GM19238 (cell line): Measurements from ENCODE around the gene DTYMK.
A peak's percentile ranks its signal among the peaks of the same experiment; 100 is the strongest.

ENCODE experiments used
- DNase-seq: peaks from one replicate; pipeline ENCODE4 v3.0.0; 2011; ENCODE audit warnings: low spot score; ENCODE audit not compliant: insufficient read length

DTYMK gene

DNA sequence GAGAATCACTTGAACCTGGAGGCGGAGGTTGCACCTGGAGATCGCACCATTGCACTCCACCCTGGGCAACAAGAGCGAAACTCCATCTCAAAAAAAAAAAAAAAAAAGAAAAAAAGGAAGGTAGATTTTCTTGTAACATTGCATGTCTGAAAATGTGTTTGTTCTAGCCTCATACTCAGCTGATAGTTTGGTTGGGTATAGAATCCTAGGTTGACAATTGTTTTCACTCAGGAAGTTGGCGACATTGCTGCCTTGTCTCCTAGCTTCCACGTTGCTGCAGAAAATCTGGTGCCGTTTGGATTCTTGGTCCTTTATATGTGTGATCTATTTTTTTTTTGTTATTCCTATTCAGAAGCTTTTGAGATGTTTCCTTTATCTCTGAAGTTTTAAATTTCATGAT, 19.9 kb upstream of the DTYMK start:
- no peak for DNase-seq

DNA sequence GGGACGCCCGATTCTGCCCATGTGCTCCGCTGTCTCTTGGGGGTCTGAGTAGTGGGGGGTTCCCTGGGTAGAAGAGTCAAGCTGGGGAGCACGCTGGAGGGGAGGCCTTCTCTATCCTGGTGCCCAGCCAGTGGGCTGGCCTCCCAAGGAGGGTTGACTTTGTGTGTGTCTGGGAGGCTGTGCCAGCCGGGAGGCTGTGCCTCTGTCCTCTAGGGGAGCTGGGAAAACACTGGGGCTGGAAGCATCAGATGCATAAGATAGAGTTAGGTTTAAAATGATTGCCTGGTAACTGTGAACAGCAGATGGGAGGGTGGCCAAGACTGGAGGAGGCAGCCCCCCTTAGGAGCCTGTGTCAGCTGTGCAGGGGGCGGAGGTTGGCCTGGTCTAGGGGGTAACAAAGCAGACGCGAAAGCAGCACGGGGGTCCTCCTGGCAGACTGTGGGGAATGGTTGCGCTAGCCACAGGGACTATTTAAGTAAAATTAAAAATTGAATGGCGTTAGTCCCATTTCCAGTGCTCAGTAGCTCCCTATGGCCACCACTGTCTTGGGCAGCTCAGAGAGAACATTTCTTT, 16.5 kb upstream of the DTYMK start:
- no peak for DNase-seq

DNA sequence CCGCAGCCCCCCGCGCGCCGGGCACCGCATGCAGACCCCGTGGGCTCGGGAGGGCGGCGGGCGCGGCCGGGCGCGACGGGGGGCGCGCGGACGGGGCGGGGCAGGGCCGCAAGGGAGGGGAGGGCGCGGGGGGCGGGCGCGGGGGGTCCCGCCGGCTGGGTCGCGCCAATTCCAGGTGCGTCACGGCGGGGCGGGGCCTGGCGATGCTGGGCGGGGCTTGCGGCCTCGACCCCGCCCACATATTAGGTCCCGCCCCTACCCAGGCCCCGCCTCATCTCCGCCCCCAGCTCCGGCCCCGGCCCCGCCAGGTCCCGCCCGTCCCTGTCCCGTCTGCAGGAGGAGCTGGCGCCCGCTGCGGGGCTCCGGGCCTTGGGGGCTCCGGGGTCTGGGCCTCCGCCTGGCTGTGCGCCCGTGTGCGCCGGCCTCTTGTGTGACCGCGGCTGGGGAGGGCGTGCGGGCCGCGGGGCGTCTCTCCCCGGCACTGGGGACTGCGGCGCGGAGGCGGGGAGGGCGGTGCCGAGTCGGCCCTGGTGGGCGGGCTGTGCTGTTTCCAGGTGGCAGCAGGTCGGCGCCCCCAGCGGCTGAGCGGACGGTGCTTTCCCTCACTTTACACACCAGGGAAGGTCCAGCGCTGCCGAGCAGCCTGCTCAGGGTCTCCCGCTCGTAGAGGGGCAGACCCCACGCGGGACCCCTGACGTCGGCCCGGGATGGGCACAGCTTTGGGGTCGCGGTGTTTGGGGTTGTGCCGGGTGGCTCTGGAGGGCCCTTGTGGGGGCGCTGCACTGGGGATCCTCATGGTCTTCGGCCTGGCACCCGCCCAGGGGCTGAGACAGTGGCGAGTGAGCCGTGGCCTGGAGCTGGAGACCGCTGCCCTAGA, 15.8 kb upstream of the DTYMK start:
- peak; percentile 93 for DNase-seq

DNA sequence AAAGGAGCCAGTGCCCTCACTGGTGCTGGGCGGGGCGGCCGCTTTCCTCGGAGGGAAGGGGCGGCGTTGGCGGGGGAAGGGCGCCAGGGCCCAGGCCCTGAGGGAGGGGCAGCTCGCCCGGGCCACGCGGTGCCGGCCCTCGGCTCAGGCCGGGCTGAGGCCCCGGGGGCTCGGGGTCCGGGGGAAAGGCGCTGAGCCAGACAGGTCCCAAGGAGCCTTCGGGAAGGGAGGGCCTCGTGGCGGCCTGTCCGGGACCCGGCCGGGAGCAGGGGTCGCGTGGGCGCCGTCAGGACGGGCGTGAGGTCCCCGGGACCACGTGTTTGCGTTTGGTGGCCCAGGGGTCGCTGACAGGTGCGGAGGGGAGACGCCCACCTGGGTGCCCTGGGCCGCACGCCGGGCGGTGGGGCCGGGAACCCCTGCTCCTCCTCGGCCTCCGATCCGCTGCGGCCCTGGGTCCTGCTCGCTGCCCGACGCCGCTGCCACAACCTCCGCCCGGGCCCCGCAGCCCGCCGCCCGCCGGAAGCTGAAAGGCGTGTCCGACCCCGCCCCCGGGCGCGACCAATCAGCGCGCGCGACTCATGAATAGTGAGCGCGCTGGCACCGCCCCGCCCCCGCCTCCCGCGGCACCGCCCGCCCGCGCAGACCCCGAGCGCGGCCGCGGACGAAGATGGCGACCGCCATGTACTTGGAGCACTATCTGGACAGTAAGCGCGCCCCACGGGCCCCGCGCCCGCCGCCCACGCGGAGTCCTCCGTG, 15.0 kb upstream of the DTYMK start, which contains the start of gene ING5:
Gene ING5, plus strand, starts transcription at position 641 of the 756 bp plus-strand sequence. Its CDS starts 27 bp downstream, at position 668.
- DNase-seq: peak; percentile 85

DNA sequence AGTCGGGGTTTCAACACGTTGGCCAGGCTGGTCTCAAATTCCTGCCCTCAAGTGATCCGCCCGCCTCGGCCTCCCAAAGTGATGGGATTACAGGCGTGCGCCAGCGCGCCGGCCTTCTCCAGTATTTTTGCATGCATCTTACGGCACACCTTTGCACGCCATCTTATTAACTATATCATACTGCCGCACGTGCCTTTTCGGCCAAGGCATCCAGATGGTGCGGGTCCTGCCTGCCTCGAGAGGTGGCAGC, 14.5 kb upstream of the DTYMK start:
- DNase-seq: no peak

DNA sequence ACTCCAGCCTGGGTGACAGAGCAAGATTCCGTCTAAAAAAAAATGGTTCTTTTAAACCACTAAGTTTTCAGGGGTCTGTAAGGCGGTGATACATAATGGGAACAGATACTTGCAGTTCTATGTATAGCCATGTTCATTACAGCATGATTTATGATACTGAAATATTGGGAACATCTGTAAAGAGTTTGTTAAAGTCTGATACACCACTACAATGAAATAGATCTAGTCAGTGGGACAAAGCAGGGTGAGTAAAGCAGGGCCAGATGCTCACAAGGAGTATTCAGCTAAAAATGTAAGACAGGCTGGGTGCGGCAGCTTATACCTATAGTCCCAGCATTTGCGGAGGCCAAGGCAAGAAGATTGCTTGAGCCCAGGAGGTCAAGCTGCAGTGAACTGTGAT, 9.0 kb upstream of the DTYMK start:
- no peak for DNase-seq

DNA sequence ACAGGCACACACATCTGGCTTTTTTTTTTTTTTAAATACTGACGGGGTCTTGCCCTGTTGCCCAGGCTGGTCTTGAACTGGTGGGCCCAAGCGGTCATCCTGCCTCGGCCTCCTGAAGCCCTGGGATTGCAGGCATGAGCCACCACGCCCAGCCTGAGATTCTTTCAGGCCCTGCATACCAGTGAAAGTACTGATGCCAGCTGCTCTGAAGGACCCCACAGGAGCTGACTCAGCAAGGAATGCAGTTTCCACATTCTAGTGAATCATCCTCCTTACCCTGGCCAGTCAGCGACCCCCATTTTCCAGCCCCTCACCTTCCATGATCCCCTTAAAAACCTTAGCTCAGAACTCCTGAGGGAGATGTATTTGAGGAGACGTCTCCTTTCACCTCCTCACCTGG, 5.8 kb upstream of the DTYMK start:
- DNase-seq: no peak

DNA sequence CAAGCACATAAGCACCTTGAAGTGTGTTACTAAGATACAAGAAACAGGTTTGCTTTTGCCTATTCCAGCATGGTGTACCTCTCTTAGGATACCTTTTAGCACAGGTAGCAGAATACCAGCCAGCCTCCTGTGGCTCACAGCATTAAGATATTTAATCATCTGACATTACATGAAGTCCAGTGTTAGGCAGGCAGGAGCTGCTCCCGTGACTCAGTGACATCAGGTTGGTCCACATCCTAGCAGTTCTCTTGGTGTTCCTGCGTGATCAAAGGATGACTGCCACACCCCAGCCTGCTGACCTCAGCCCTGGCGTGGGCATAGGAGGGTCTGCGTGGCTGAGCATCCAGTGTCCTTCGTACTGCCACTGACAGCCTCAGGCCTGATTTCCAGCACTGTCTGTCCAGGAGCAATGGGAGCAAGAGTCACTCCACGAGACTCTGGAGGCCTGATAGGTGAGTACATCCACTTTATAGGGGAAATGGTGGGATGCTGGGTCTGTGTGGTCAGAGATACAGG, 3.6 kb upstream of the DTYMK start:
- DNase-seq: no peak

DNA sequence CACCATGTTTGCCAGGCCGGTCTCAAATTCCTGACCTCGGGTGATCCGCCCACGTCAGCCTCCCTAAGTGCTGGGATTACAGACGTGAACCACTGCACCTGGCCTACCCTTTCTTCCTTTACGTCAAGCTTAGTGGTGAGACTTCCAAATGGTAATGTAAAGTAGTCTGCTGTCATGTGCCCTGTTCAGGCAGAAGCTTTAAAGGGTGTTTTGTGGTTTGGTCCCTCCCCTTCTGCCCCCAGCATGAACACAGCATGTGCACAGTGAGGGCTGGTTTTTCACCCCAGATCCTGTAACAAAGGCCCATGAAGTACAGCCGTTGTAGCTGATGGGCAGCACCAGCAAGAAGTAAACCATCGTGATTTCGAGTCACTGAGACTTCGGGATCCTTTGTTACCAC, 2.7 kb upstream of the DTYMK start:
- DNase-seq: no peak

DNA sequence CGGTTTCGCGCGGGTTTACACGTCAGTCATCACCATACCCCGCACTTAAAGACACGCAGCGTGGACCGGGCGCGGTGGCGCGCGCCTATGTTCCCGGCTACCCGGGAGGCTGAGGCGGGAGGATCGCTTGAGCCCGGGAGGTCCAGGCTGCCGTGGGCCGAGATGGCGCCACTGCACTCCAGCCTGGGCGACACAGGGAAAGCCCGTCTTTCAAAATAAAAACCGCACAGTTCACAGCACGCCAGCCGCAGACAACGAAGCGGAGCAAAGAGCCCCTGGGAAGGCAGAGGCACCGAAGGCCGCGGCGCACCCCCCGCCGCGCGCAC, 328 bp downstream of the DTYMK start:
- no peak for DNase-seq

DNA sequence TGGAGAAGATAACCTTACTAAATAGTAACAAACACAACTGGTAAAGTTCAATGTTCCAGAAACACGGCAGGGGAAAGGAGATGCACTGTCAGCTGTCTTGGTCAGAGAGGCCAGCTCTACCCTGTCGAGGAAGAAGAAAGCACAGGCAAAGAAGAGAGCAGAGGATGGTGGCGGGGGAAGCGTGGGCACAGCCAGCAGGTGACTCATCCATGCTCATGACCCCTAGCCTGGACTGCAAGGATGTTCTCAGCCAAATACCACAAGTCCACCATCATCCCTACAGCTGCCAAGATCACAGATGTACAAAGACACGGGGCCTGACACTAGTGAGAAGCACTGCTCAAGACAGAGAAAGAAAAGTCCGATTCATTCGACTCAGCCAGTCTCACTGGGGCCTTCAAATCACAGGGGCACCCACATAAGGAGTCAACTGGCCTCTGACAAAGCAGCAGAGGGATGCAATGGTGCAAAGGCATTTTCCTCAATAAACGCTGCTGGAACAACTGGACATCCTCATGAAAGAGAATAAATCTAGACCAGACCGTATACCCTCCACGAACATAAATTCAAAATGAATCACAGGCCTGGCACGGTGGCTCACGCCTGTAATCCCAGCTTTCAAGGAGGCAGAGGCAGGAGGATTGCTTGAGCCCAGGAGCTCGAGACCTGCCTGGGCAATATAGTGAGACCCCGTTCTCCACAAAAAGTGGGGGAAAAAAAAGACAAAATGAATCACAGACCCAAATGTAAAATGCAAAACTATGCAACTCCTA, 5.6 kb downstream of the DTYMK start:
- DNase-seq: no peak

DNA sequence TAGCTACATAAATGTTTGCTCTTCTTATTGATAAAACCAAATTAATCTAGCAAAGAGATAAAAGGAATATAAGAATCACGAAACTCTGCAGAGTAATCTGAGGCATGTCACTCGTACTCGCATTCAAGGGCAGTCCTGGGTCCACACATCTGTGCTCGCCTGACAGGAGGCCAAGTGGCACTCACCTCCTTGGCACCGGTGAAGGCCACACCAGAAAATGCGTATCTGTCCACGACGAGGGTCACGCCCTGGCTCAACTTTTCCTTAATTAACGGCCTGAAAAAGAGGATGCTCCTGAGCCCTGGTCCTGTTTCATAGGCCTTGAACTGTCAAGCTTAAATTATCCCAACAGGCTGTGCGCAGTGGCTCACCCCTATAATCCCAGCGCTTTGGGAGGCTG, 6.6 kb downstream of the DTYMK start:
- no peak for DNase-seq

DNA sequence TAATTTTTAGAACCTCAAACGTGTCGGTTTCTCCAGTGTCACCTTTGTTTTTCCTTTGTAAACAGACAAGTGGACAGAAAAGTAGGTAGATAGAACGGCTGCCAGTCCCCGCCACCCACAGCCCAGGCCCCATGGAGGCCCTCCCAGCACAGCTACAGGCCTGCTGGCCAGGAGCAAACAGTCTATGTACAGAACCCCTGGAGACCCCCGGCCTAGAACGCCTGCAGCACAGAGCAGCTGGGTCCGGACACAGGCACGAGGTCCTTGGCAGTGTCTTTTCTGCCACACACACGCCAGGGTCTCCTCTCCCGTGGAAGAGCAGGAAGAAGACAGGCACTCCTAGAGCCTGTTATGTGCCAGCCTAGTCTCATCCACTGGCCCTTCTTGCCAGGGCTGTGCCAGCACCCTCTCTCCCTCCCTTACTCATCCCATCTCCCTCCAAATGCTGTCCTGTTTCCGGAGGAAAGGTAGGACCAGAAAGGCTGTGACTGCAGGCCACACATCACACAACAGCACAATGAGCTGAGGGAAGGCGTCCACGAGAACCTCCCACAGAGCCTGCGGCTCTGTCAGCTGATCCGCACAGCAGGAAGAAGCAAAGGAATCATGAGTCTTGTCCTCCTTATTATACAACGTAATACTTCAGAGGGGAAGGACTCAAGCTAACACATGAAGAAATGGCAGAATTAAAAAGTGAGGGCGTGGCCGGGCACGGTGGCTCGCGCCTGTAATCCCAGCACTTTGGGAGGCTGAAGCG, 7.7 kb downstream of the DTYMK start:
- no peak for DNase-seq

DNA sequence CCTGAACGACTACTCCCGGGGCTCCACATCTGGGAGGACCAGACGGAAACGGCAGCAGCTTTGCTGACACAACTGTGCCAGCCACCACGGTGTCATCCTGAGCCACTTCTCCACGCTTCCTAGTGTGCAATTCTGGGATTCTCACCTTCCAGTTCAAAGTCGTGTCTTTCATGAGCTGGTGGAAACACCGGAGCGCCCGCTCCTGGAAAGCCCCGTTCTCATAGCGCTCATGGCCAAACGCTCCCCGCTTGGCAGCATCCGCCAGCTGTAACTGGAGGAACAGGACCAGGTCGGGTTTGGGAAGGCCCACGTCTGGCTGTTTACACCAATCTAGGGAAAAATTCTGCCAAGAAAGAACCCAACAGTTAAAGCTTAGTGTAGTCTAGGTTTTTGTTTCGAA, 8.3 kb downstream of the DTYMK start:
- no peak for DNase-seq

DNA sequence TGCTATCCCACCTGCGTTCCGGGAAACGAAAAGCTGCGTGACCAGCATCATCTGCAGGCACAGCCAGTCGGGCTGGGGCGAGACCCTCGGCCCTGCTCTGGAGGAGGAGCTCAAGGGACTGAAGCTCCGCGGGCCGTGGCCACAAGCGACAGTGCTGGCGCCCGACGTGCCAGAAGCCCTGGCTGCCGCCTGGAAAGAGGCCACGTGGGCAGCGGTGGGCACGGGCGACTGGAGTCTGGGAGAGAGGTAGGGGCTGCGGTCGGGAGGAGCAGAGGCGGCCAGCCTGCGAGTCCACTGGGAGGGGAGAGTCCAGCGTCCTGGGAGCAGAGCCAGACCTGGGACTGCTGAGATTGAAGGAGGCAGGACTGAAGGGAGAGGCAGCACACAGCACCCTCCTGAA, 9.2 kb downstream of the DTYMK start:
- no peak for DNase-seq

DNA sequence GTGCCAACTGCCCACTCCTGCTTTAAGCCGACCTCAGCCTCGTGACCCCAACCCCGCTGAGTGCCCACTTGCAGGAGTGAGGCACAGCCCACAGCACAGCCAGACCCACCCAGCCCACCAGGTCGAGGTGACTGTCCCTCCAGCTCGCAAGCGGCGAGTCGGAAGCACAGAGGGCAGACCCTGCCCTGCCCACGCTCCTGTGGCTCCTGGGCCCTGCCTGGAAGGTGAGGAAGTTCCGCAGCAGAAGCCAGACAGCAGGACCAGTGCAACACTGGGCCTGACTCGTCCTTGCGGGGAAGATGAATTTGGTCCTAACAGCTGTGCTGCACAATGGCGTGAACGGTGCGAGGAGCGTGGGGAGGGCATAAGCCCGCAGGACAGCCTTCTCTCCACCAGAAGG, 9.9 kb downstream of the DTYMK start:
- no peak for DNase-seq

DNA sequence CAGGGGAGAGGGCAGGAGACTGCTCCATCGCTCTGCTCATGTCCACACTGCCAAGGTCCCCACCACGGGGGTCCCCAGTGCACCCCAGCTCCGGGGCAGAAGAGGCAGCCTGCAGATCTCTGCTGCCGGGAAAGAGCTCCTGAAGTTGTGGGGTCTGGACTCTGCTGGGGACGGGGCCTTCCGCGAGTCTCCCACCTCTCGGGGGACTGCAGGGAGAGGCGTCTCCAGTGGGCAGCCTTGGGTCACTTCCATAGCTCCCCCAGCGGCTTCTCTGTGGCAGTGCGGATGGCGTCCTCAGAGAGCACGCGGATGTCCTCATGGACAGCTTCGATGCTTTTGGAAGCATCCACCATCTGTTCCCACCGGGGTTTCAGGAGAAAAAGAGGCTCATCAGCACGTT, 10.7 kb downstream of the DTYMK start:
- DNase-seq: no peak

DNA sequence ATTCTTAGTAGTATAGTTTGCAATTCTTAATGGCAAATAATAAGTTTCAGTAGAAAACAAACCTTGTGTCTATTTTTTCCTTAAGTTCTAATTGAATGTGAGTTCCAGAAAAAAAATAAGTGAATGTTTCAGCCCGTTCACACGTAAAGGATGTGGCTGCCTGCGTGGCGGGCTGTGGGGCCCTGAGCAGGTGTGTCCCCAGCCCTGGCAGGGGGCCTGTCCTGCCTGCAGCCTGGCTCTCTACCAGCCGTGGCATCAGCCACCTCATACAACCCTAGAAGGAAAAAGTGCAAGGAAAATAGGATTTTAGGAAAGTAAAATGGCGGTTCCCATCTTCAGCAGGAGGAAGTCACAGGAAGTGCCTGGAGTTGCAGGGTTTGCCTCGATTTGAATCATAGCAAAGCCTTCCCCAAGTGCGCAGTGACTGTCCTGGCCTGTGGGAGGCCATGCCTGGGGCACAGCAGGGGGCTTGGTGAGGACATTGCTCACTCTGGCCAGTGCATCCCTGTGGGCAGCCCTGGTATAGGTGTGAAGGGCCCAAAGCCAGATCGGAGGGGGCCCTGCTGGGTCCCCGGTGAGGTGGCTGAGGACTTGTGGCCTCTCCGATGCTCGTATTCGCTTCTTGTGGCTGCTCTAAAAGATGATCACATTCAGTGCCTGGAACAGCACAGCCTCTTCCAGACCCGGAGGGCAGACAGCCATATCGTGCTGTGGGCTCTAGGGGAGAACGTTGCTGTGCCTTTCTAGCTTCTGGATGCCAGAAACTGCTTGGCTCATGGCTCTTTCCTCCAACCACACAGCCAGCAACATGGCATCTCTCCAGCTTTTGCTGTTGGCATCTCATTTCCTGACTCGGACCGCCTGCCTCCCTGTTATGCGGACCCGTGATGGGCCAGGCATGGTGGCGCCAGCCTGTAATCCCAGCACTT, 12.6 kb downstream of the DTYMK start:
- DNase-seq: no peak

DNA sequence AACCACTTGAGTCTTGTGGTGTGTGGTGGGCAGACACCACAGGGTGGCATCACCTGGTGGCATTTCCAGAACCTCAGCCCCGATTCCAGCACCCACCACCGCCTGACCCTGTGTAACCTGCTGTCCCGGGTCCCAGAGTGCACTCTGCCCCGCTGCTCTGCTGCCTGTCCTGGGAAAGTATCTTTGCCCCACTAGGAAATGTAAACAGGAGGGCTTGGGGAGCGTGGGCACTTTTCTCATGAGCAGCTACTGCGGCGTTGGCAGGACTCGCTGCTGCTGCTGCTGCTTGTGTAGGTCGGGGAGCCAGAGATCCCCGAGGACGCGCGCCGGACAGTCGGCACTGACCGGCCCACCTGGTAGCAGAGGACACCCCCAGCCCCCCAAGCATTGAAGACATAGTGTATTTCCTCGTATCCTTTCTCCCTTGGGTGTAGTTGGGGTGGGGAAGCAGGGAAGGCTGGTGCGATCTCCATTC, 13.4 kb downstream of the DTYMK start:
- DNase-seq: no peak
